Esophagus muscularis mucosa (tissue), 3 donors: ENCODE results near the gene CCDC148.

Experiments used
- CTCF ChIP-seq, 3 experiments: fragments of 200-600 bp in 2 of 3; fragments of 450-650 bp in 1 of 3; sonication (generic) in 2 of 3; IDR thresholded peaks; one replicate each; pipeline ENCODE4 v1.5.1; 2017 to 2019; ENCODE audit warnings: antibody characterized with exemption in 3 of 3, mild to moderate bottlenecking in 2 of 3, moderate library complexity in 1 of 3
- POLR2A ChIP-seq: fragments of 450-650 bp; IDR thresholded peaks from one replicate; pipeline ENCODE4 v1.6.1; 2017; ENCODE audit warnings: antibody characterized with exemption, moderate library complexity, mild to moderate bottlenecking, low read depth
- POLR2AphosphoS5 ChIP-seq, 2 donors: sonication (generic); formaldehyde crosslinking; IDR thresholded peaks; one replicate each; pipeline ENCODE4 v1.6.1; 2017; ENCODE audit warnings: antibody characterized with exemption in 2 of 2

- no peak for TF ChIP-seq CTCF (IDR thresholded peaks at IDR 0.05)
- no peak for TF ChIP-seq POLR2AphosphoS5 (IDR thresholded peaks at IDR 0.05)
- TF ChIP-seq POLR2A, result no peak
Observed at GRCh38 chr2:158380746-158381145, 75.8 kb downstream of the CCDC148 start.
